ENCODE results near the gene HRCT1.

- TF ChIP-seq CTCF (IDR thresholded peaks at IDR 0.05) = no peak
- TF ChIP-seq POLR2A (IDR thresholded peaks at IDR 0.05) = no peak
- TF ChIP-seq POLR2AphosphoS5 (IDR thresholded peaks at IDR 0.05) = no peak
These were observed 2.6 kb downstream of the HRCT1 start for GRCh38 chr9:35908504-35909125.

Data from upper lobe of left lung (tissue), 4 donors.